ENCODE data around the gene TOR1AIP1.
"Not testable (repeated sequence)": the region's sequence is repeated elsewhere in the genome, so short reads cannot be mapped to it uniquely, and the experiment has no call there.

Gene TOR1AIP1, protein sequence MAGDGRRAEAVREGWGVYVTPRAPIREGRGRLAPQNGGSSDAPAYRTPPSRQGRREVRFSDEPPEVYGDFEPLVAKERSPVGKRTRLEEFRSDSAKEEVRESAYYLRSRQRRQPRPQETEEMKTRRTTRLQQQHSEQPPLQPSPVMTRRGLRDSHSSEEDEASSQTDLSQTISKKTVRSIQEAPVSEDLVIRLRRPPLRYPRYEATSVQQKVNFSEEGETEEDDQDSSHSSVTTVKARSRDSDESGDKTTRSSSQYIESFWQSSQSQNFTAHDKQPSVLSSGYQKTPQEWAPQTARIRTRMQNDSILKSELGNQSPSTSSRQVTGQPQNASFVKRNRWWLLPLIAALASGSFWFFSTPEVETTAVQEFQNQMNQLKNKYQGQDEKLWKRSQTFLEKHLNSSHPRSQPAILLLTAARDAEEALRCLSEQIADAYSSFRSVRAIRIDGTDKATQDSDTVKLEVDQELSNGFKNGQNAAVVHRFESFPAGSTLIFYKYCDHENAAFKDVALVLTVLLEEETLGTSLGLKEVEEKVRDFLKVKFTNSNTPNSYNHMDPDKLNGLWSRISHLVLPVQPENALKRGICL

DNA sequence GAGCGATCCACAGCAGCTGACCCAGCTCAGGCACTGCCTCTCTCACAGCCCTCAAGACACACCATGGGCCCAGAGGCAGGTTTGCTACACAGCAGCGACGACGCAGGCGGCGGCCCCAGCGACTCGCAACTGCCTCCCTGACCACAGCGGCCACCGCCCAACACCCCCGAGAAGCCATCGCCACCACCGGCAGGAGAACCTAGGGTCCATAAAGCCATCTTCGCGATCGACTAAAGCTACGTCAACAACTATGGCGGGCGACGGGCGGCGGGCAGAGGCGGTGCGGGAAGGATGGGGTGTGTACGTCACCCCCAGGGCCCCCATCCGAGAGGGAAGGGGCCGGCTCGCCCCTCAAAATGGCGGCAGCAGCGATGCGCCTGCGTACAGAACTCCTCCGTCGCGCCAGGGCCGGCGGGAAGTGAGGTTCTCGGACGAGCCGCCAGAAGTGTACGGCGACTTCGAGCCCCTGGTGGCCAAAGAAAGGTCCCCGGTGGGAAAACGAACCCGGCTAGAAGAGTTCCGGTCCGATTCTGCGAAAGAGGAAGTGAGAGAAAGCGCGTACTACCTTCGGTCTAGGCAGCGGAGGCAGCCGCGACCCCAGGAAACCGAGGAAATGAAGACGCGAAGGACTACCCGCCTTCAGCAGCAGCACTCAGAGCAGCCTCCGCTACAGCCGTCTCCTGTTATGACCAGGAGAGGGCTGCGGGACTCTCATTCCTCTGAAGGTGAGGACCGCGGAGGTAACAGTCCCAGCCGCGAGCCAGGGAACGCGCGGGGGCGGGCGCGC lies at the start of gene TOR1AIP1:
TSS of gene TOR1AIP1 (plus strand) at position 33 of the 787 bp plus-strand sequence. CDS start at position 251, 218 bp downstream.
- DNase-seq, result peak; percentile 91

DNA sequence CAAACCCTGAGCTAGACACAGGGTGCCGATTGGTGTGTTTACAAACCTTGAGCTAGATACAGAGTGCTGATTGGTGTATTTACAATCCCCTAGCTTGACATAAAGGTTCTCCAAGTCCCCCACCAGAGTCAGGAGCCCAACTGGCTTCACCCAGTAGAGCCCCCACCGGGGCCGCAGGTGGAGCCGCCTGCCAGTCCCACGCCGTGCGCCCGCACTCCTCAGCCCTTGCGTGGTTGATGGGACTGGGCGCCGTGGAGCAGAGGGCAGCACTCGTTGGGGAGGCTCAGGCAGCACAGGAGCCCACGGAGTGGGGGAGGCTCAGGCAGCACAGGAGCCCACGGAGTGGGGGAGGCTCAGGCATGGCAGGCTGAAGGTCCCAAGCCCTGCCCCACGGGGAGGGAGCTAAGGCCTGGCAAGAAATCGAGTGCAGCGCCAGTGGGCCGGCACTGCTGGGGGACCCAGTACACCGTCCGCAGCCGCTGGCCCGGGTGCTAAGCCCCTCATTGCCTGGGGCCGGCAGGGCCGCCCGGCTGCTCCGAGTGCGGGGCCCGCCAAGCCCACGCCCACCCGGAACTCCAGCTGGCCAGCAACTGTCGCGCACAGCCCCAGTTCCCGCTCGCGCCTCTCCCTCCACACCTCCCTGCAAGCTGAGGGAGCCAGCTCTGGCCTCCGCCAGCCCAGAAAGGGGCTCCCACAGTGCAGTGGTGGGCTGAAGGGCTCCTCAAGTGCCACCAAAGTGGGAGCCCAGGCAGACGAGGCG lies 45.2 kb upstream of the TOR1AIP1 start:
- not testable (repeated sequence) for DNase-seq

DNA sequence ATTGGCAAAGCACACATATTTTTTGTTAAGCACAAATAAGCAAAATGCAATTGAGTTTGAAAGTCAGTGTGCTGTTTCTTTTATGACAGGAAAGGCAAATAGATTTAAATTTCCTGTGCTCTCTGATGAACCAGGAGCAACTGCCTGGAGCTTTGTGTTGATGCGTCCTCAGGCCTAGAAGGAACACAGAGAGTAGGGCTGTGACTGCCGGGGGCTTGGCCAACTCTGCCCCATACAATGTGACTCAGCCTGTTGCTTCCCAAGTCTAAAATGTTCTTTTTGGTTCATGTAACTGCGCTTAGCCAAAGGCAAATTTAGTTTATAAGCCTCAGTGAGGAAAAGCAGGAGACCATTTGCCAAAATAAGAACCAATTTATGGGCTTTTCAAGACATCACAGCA lies 42.0 kb upstream of the TOR1AIP1 start:
- no peak for DNase-seq

DNA sequence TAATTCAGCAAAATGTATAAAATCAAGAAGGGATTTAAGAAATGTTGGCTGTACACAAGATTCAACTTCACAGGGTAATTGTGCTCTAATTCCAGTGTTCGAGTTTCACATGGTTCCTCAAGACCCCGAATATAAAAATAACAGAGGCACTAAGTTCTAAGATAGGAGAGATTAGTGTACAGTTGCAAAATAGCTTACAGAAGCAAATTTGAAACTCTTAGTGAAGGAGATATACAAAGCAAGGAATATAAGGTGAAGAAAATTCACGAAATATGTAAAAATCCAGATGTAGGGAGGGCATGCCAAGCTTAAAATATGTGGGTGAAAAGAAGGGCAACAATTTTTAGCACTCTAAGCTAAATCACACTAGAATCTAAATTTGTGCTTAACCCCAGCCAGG lies 33.9 kb upstream of the TOR1AIP1 start:
- no peak for DNase-seq

DNA sequence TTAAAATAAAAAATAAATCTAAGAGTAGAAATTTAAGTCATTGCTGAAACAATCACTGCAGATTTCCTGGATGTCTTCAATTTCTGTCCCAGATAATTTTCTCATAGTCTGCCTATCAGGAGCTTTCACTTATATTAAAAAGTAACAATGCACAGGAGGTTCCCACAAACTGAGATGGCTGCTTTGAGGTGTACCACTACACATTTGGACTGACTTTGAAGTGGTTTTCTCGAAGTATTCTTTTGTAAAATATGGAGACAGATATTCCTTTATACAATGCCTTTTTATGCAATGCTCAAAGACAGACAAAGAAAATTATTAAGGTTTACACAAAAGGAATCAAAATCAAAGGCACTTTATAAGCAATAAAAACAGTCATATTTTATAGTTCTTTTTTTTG lies 29.0 kb upstream of the TOR1AIP1 start:
- DNase-seq, result no peak

DNA sequence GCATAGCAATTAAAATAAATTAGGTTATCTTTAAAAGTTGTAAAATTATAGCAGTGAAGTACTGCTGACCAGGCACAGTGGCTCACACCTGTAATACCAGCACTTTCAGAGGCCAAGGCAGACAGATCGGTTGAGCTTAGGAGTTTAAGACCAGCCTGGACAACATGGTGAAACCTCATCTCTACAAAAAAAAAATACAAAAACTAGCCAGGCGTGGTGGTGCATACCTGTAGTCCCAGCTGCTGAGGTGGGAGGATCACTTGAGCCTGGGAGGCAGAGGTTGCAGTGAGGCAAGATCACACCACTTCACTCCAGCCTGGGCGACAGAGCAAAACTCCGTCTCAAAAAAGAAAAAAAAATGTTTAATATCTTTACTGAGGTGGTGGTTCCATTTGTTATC lies 26.3 kb upstream of the TOR1AIP1 start:
- not testable (repeated sequence) for DNase-seq

DNA sequence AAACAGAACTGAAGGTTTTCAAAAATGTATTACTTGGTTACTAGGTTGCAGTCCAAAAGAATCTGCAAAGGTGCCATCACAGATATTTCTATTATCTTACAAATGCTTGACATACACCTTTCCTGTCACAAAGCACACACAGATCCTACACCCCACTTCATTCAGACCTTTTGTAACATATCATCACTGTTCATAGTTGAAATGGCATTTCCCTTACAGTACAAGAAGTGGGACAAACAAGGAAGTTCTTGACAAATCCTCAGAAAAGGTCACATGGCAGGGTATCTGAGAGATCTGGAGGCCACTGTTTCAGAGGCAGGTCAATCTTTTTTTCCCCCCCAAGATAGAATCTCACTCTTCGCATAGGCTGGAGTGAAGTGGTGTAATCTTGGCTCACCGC lies 25.8 kb upstream of the TOR1AIP1 start:
- DNase-seq, result no peak

DNA sequence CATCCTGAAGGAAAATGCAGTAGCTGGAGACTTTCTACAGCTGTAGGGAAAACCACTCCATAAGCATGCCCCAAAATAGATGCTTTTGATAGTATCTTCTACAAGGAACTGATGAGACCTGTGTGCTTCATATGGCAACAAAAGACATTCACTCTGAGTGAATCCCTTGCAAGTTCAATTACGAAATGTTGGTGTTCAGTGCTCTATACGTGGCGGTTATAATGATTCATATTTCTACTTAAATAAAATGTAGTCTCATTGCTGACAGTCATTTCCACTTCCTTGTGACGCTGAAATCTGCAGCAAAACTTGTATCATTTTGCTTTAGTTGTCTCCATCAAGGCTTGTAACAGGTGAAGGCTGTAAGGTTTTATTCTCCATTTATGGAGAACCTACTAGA lies 25.1 kb upstream of the TOR1AIP1 start:
- no peak for DNase-seq

DNA sequence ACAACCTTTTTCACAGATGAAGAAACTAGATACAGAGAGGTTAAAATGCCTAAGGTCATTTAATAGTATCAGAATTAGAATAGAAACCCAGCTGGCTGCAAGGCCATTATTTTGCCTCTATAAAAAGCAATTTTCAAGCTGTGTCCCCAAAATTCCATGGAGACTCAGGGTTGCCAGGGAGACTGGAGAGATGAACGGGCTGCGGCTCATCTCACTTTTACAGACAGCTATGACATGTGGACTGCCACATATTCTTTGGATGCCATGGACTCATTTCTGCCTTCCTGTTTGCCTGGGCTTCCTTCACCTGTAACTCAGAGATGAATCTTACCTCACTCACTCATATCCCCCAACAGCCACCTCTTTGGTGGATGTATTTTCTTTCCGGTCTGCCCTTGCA lies 21.4 kb upstream of the TOR1AIP1 start:
- DNase-seq, result no peak

DNA sequence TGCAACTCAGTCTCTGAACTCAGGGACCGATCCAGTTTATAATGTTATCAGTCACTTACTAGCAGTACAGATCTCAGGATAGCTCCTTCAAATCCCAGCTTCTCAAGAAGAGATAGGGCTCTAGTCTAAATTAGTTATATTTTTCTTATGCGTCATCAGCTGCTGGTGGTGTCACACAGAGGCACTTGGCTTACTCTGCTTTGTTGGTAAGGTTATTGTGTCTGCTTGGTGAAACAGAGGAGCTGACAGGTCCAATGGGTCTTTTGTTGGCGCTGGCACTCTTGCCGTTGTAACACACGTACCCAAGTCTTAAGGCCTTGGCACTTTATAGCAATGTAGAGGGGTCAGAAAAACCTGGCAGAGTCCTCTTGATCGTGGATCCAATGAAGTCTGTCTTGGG lies 16.7 kb upstream of the TOR1AIP1 start:
- DNase-seq, result no peak

DNA sequence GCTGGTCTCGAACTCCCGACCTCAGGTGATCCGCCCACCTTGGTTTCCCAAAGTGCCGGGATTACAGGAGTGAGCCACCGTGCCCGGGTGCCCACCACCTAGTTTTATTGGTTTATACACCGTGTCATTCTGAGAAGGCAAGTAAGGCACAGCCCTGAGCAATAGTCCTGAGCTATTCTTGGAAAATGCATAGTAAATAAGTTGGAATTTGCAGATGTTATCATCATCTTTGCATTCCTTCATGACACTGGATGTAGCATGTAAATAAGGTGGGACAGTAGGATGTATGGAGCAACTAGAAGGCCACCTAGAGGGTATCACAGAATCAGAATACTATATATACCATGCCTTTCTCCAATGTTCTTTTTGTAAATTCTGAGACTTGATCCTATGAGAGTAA lies 15.5 kb upstream of the TOR1AIP1 start:
- no peak for DNase-seq

DNA sequence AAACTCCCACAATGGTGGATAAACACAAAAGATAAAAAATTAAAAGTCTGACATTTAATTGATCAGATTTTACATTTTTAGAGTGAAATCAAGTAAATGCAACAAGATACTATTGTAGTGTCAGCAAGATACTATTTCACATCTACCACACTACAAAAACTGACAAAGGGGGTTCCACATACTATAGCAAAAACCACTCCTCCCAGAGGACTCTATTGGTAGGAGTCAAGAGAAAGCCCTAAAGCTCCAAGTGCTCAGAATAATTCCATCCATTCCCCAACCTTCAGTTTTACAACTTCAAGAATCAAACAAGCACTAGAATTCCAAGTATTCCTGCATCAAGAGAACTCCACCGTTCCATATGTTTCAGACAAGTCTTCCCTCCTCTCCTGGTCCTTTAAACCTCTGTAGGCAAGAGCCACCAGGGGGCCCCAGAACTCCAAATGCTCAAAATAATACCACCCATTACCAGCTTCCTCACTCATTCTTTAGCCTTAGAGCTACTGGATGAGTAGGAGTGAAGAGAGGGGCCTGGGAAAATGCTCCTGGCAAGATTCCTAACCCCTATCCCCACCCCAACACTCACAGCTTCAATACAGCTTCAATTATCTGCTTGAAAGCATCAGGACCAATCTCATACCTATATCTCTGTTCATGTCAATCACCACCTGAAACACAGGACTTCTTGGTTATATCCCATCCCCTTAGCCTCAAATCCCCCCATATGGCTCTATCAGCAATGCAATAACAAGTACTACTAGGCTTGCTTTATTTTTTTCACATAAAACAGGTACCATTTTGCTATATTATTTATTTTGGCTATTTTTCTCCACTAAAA lies 14.4 kb upstream of the TOR1AIP1 start:
- DNase-seq, result peak; percentile 42

DNA sequence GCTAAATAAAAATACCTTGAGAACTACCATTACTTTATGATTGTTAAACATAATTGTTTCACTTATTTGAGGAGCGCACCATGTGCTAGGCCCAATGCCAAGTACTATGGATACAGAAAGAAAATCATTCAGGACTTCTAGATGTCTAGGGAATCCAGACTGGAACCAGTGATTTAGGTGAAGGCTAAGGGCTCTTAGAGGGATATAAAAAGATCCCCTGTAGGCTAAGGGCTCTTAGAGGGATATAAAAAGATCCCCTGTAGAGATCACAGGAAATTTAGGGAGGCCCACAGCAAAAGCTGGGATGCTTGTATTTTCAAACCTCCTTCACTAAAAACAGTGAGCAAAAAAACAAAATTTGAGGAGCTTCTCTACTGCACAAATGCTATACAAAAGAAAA lies 11.2 kb upstream of the TOR1AIP1 start:
- DNase-seq, result no peak

DNA sequence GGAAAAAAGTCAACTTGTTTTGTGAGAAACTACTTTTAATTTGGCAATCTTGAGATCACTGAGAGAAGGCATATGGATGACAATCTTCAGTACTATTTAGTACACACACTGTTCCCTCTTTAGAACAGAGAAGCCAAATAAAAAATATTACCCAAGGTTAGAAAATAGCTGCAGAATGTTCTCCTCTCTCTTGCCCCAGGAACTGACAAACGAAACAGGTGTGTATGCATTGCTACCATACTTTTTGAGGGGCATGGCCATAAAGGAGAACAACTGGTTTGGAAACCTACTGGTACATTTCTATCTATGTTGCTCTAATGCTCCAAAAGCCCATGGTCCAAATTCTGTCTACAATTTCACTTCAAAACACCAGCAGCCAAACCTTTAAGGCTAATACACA lies 10.1 kb upstream of the TOR1AIP1 start:
- no peak for DNase-seq

DNA sequence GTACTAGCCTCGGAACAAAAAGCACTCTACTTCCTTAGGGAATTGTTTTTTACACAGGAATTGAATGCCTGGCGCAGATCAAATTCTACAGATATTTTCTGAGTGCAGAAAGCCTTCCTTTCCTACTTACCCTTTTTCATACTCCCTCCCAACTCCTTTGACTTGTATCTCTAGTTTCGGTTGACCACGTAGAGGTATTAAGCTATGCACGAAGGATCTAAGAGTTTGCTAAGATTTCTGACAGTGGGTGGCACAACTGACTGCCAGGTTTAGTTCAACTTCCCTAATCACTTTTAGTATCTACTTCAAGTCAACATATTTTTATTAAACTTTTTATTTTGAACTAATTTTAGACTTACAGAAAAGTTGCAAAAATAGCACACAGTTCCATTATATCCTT lies 9.5 kb upstream of the TOR1AIP1 start:
- no peak for DNase-seq

DNA sequence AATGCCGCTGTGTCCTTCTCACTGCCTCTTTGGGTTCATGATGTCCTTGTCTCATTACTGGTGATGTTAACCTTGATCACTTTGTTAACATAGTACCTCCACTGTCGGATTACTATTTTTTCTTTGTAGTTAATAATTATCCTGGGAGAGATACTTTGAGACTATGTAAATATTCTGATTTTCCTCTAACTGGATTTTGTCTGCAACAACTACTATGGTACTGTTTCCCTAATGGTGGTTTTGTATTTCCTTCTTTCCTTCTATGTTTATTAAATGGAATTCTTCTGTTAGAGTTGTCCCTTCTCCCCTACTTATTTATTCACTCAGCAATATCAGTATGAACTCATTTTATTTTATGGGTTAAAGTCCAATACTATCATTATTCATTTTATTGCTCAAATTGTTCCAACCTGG lies 8.6 kb upstream of the TOR1AIP1 start:
- no peak for DNase-seq

DNA sequence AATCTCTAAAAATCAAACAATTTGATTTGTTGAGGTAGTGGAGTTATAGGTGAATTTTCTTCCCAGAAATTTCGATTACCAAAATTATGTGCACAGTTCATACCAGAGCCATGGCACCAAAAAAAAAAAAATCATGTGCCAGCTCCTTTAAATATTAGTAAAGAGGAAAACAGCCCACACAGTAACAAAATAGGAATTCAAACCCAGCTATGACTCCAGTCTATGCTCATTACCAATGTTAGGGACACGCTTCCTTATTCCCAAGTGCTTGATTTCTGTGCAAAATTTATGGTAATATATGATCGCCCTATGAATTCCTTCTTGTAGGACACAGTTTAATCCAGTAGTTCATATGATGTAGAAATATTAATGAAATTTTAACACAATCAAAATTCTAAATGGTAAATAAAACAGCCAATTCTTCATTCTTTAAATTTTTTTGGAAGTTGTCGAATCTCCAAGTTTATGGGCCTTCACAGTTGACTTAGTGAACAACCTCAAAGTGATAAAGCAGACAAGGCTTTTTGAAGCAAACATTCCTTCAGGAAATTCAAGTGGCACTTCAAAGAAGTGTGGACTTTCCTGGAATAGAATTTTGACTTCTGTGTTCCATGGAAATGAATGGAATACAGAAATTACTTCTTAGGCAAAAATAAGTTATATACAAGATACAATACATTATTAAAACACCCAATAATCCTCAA lies 6.3 kb upstream of the TOR1AIP1 start:
- no peak for DNase-seq

DNA sequence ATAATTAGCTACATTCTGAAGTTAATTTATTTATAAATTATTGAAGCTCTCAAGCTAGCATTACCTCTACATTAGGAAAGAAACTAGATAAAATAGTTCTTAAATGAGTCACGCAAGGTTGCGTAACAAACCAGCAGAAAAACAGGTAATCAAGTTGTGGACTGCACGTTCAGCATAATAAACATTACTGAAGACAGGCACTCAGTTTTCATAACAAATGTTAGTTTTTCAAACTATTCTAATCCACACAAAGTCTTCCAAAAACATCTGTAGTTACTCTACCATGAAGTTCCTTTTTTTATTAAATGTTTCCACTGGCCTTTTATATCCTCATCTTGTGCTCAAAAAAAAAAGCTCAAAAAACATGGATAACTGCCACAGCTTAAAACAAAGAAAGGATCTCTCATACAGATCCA lies 5.8 kb upstream of the TOR1AIP1 start:
- no peak for DNase-seq

DNA sequence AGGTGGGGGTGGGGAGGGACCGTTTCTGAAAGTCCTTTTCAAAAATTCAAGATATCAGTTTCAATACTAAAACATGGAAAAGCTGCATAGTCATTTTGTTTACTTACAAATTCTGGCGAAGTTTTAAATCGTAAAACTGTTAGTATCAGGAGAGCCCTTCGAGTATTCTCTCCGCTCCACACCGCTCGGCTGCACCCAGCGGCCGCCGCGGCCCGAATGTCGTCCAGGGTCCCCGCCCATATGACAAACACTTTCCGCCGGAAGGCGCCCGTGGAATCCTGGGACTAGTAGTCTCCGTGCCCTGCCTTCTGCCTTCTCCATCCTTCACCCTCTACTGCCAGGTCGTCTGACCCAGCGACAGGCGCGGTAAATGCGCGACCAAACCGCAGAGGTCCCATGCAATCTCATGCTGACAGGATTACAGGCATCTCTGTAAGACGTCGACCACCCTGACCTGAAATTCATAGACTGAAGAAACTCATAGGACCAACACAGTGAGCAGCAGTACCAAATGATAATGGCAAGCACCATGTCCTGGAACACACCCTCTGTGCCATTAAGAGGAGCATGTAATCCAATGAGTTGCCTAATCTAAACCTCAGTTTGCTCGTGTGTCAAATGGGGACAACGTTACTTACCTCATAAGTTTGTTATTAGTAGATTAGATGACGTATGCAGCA lies 4.4 kb upstream of the TOR1AIP1 start, which contains the start of gene TOR1AIP2:
TSS of gene TOR1AIP2 (minus strand) at position 218 of the 680 bp plus-strand sequence. CDS start 25,138 bp downstream, outside the sequence.
- peak; percentile 84 for DNase-seq

DNA sequence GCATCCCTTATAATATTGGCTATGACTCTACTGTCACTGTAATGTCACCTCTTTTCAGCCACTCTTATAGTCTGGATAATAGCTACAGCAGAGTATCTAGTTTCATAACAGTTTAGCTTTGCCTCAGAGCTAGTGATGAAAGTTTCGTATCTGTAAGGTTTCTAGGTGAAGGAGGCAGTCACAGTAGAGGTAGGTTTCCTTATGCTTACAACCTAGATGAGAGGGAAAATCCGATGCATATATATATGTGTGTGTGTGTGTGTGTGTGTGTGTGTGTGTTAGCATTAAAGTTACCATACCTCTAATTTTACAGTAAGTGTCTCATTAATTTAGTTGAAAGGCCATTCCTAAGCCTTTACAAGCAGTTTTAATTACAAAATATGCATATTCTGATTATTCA lies 2.3 kb upstream of the TOR1AIP1 start:
- no peak for DNase-seq

All from activated T-cell treated with anti-CD3 and anti-CD28 coated beads for 4 hours (primary cell).